Effector CD8-positive, alpha-beta T cell (primary cell): ENCODE results near the gene TM4SF1.
"Not testable (repeated sequence)": the region's sequence is repeated elsewhere in the genome, so short reads cannot be mapped to it uniquely, and the experiment has no call there.

Experiments
- DNase-seq: peaks from one replicate; lab custom pipeline; 2025; lab: John Stamatoyannopoulos, UW

The TM4SF1 gene

GRCh38 chr3:149395107-149396089, 17.9 kb upstream of the TM4SF1 start:
- DNase-seq = no peak

GRCh38 chr3:149393345-149394160, 16.1 kb upstream of the TM4SF1 start:
- no peak for DNase-seq

- no peak for DNase-seq
Observed at GRCh38 chr3:149391960-149392359, 14.5 kb upstream of the TM4SF1 start.

- no peak for DNase-seq
Observed at GRCh38 chr3:149390772-149391212, 13.3 kb upstream of the TM4SF1 start.

- DNase-seq = no peak
Observed at GRCh38 chr3:149390294-149390693, 12.8 kb upstream of the TM4SF1 start.

- DNase-seq = no peak
Observed at GRCh38 chr3:149388531-149389417, 11.3 kb upstream of the TM4SF1 start.

- no peak for DNase-seq
Observed at GRCh38 chr3:149388001-149388440, 10.6 kb upstream of the TM4SF1 start.

- no peak for DNase-seq
Observed at GRCh38 chr3:149386299-149386606, 8.8 kb upstream of the TM4SF1 start.

- DNase-seq = no peak
Observed at GRCh38 chr3:149385617-149386298, 8.3 kb upstream of the TM4SF1 start.

GRCh38 chr3:149384911-149385321, 7.5 kb upstream of the TM4SF1 start:
- no peak for DNase-seq

- DNase-seq = no peak
Observed at GRCh38 chr3:149384167-149384566, 6.7 kb upstream of the TM4SF1 start.

- DNase-seq = no peak
Observed at GRCh38 chr3:149383703-149384102, 6.3 kb upstream of the TM4SF1 start.

GRCh38 chr3:149382518-149382917, 5.1 kb upstream of the TM4SF1 start:
- no peak for DNase-seq

GRCh38 chr3:149382101-149382467, 4.6 kb upstream of the TM4SF1 start:
- no peak for DNase-seq

- DNase-seq = no peak
Observed at GRCh38 chr3:149381173-149382100, 4.0 kb upstream of the TM4SF1 start.

GRCh38 chr3:149380220-149380619, 2.8 kb upstream of the TM4SF1 start:
- DNase-seq = not testable (repeated sequence)

- DNase-seq = no peak
Observed at GRCh38 chr3:149378478-149379309, 1.2 kb upstream of the TM4SF1 start.

- DNase-seq = no peak
Observed at GRCh38 chr3:149376718-149377407, 586 bp downstream of the TM4SF1 start.
